ENCODE data around the gene FAM32A.
"Not testable (repeated sequence)": the region's sequence is repeated elsewhere in the genome, so short reads cannot be mapped to it uniquely, and the experiment has no call there.

Gene FAM32A

GRCh38 chr19:16164222-16164890 is 20.9 kb upstream of the FAM32A start:
- DNase-seq (ENCODE audit: low read depth in 3 of 3, low spot score in 1 of 3), result no peak

- DNase-seq (ENCODE audit: low read depth in 3 of 3, low spot score in 1 of 3), result no peak
Measured at GRCh38 chr19:16166417-16166816, 18.8 kb upstream of the FAM32A start.

- DNase-seq (ENCODE audit: low read depth in 3 of 3, low spot score in 1 of 3), result no peak
Measured at GRCh38 chr19:16167055-16167454, 18.2 kb upstream of the FAM32A start.

GRCh38 chr19:16168465-16169081 is 16.6 kb upstream of the FAM32A start:
- no peak for DNase-seq (ENCODE audit: low read depth in 3 of 3, low spot score in 1 of 3)

- no peak for DNase-seq (ENCODE audit: low read depth in 3 of 3, low spot score in 1 of 3)
Measured at GRCh38 chr19:16170134-16170533, 15.1 kb upstream of the FAM32A start.

GRCh38 chr19:16175954-16176353 is 9.3 kb upstream of the FAM32A start:
- no peak for DNase-seq (ENCODE audit: low read depth in 3 of 3, low spot score in 1 of 3)

GRCh38 chr19:16178866-16179265 is 6.3 kb upstream of the FAM32A start:
- not testable (repeated sequence) for DNase-seq (ENCODE audit: low read depth in 3 of 3, low spot score in 1 of 3)

GRCh38 chr19:16180611-16181010 is 4.6 kb upstream of the FAM32A start:
- DNase-seq (ENCODE audit: low read depth in 3 of 3, low spot score in 1 of 3), result no peak

GRCh38 chr19:16184665-16185122 is 516 bp upstream of the FAM32A start:
- DNase-seq (ENCODE audit: low read depth in 3 of 3, low spot score in 1 of 3), result no peak

- peak in 1 of 3 donors; percentile 21 for DNase-seq (ENCODE audit: low read depth in 3 of 3, low spot score in 1 of 3)
Measured at GRCh38 chr19:16185768-16186123, 536 bp downstream of the FAM32A start.

- DNase-seq (ENCODE audit: low read depth in 3 of 3, low spot score in 1 of 3), result no peak
Measured at GRCh38 chr19:16188521-16188920, 3.3 kb downstream of the FAM32A start.

GRCh38 chr19:16190198-16190597 is 5.0 kb downstream of the FAM32A start:
- DNase-seq (ENCODE audit: low read depth in 3 of 3, low spot score in 1 of 3), result no peak

GRCh38 chr19:16190736-16191135 is 5.5 kb downstream of the FAM32A start:
- DNase-seq (ENCODE audit: low read depth in 3 of 3, low spot score in 1 of 3), result no peak

GRCh38 chr19:16191216-16191908 is 6.2 kb downstream of the FAM32A start:
- DNase-seq (ENCODE audit: low read depth in 3 of 3, low spot score in 1 of 3), result no peak

- no peak for DNase-seq (ENCODE audit: low read depth in 3 of 3, low spot score in 1 of 3)
Measured at GRCh38 chr19:16193466-16193865, 8.3 kb downstream of the FAM32A start.

- DNase-seq (ENCODE audit: low read depth in 3 of 3, low spot score in 1 of 3), result no peak
Measured at GRCh38 chr19:16197188-16197621, 12.0 kb downstream of the FAM32A start.

- peak; percentile 94 to 97 (median 97) for DNase-seq (ENCODE audit: low read depth in 3 of 3, low spot score in 1 of 3)
Measured at GRCh38 chr19:16197622-16198369, 12.6 kb downstream of the FAM32A start, which contains the start of gene AP1M1. Gene AP1M1, plus strand, starts transcription at chr19:16197911. Its CDS starts 116 bp downstream, at chr19:16198027.

GRCh38 chr19:16198370-16198651 is 13.1 kb downstream of the FAM32A start:
- no peak for DNase-seq (ENCODE audit: low read depth in 3 of 3, low spot score in 1 of 3)

GRCh38 chr19:16199275-16199932 is 14.2 kb downstream of the FAM32A start:
- no peak for DNase-seq (ENCODE audit: low read depth in 3 of 3, low spot score in 1 of 3)

GRCh38 chr19:16200038-16201010 is 15.1 kb downstream of the FAM32A start:
- no peak for DNase-seq (ENCODE audit: low read depth in 3 of 3, low spot score in 1 of 3)
